K562 (cell line): ENCODE results near the gene HEMGN. TPM values are rescaled to one million over a fixed set of nuclear protein-coding genes. Genes with fewer than 3 reads are reported as not detected.
A peak's percentile ranks its signal among the peaks of the same experiment; 100 is the strongest.

Source experiments
- CTBP1 ChIP-seq: fragments of 450-650 bp; IDR thresholded peaks from 2 replicates; pipeline ENCODE4 v1.6.1; 2016; ENCODE audit warnings: borderline replicate concordance
- GATAD2A ChIP-seq: fragments of 450-650 bp; IDR thresholded peaks from 2 replicates; pipeline ENCODE4 v1.6.1; 2017
- MEIS2 ChIP-seq: fragments of 450-650 bp; IDR thresholded peaks from 2 replicates; pipeline ENCODE4 v1.6.1; 2014; ENCODE audit warnings: mild to moderate bottlenecking; ENCODE audit not compliant: partially characterized antibody
- POLR3G ChIP-seq: IDR thresholded peaks from 2 replicates; pipeline ENCODE4 v1.6.1; 2011; ENCODE audit not compliant: insufficient read length, insufficient replicate concordance; ENCODE audit errors: extremely low read depth
- SMARCA4 ChIP-seq: fragments of 450-650 bp; IDR thresholded peaks from 2 replicates; pipeline ENCODE4 v1.6.1; 2016
- TCF7 ChIP-seq: sonication (generic); IDR thresholded peaks from 2 replicates; pipeline ENCODE4 v1.6.1; 2016; ENCODE audit warnings: antibody characterized with exemption, borderline replicate concordance
- ZKSCAN1 ChIP-seq: fragments of 150-350 bp; IDR thresholded peaks from 2 replicates; pipeline ENCODE4 v1.6.1; 2016; ENCODE audit warnings: low read depth, low read length
- ZNF282 ChIP-seq: sonication (generic); formaldehyde crosslinking; IDR thresholded peaks from 2 replicates; pipeline ENCODE4 v1.8.1; 2023; ENCODE audit warnings: missing genetic modification reagents
- ZNF57 ChIP-seq: fragments of 450-650 bp; formaldehyde crosslinking; IDR thresholded peaks from 2 replicates; pipeline ENCODE4 v1.4.0; 2020; ENCODE audit warnings: mild to moderate bottlenecking, moderate library complexity
- ZSCAN29 ChIP-seq: fragments of 450-650 bp; IDR thresholded peaks from 2 replicates; pipeline ENCODE4 v1.6.1; 2017
- polyA plus RNA-seq, 8 experiments: library from polyadenylated mRNA; depleted of rRNA in 4 of 8; stranded (reverse) in 5 of 8; unstranded in 3 of 8; fragments of >200 nt; fragmentation: Nextera tagmentation in 2 of 8; fragmentation: Illumina TruSeq in 1 of 8; extraction: Ambion mirVana in 2 of 8; extraction: Trizol in 1 of 8; gene quantifications; 2 replicates each; pipeline versions ENCODE4 v1.2.1 to v1.2.3, GENCODE V29; 2011 to 2014; ENCODE audit warnings: inconsistent platforms in 1 of 8, missing spikeins in 1 of 8
- total RNA-seq, 7 experiments: library from RNA; depleted of rRNA in 6 of 7; stranded (reverse); fragments of >200 nt in 6 of 7; fragmentation: Illumina TruSeq in 2 of 7; extraction: Trizol in 2 of 7; gene quantifications; 2 replicates each; pipeline versions ENCODE4 v1.2.1 to v1.2.3, GENCODE V29; 2011 to 2021; ENCODE audit warnings: low replicate concordance in 1 of 7
- TF ChIP-seq, protein P1 (sequence below): sonication (generic); formaldehyde crosslinking; IDR thresholded peaks from 2 replicates; pipeline ENCODE4 v1.8.0; 2023; ENCODE audit warnings: mild to moderate bottlenecking, missing genetic modification reagents
- TF ChIP-seq, protein P2 (sequence below): IDR thresholded peaks from 3 replicates; pipeline ENCODE4 v1.6.1; 2011; ENCODE audit warnings: borderline replicate concordance, mild to moderate bottlenecking, moderate library complexity; ENCODE audit not compliant: insufficient read length; ENCODE audit errors: extremely low read depth
- TF ChIP-seq, protein P3 (sequence below): fragments of 200-400 bp; formaldehyde crosslinking; IDR thresholded peaks from 2 replicates; pipeline ENCODE4 v1.6.1; 2017; ENCODE audit warnings: mild to moderate bottlenecking, low read depth, low read length, moderate library complexity

The HEMGN gene
- total and polyA plus RNA-seq, 9 of the 15 experiments (the other 6 are each of a cell fraction or from before 2014, with no cell fraction given) = 56.3 to 258 (median 137) TPM

GRCh38 chr9:97985058-97985861 is 47.3 kb upstream of the HEMGN start (continued):
- TF ChIP-seq GATAD2A = 0 out of 2 replicates have a peak, but pooled peaks have one; percentile 29
- TF ChIP-seq MEIS2 = no peak
- TF ChIP-seq, protein P1, sequence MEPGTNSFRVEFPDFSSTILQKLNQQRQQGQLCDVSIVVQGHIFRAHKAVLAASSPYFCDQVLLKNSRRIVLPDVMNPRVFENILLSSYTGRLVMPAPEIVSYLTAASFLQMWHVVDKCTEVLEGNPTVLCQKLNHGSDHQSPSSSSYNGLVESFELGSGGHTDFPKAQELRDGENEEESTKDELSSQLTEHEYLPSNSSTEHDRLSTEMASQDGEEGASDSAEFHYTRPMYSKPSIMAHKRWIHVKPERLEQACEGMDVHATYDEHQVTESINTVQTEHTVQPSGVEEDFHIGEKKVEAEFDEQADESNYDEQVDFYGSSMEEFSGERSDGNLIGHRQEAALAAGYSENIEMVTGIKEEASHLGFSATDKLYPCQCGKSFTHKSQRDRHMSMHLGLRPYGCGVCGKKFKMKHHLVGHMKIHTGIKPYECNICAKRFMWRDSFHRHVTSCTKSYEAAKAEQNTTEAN (CRISPR knock-in tag) = no peak
- TF ChIP-seq CTBP1 = no peak; the same call in 1 of the 2 replicates
- TF ChIP-seq, protein P2, sequence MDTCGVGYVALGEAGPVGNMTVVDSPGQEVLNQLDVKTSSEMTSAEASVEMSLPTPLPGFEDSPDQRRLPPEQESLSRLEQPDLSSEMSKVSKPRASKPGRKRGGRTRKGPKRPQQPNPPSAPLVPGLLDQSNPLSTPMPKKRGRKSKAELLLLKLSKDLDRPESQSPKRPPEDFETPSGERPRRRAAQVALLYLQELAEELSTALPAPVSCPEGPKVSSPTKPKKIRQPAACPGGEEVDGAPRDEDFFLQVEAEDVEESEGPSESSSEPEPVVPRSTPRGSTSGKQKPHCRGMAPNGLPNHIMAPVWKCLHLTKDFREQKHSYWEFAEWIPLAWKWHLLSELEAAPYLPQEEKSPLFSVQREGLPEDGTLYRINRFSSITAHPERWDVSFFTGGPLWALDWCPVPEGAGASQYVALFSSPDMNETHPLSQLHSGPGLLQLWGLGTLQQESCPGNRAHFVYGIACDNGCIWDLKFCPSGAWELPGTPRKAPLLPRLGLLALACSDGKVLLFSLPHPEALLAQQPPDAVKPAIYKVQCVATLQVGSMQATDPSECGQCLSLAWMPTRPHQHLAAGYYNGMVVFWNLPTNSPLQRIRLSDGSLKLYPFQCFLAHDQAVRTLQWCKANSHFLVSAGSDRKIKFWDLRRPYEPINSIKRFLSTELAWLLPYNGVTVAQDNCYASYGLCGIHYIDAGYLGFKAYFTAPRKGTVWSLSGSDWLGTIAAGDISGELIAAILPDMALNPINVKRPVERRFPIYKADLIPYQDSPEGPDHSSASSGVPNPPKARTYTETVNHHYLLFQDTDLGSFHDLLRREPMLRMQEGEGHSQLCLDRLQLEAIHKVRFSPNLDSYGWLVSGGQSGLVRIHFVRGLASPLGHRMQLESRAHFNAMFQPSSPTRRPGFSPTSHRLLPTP = no peak
- TF ChIP-seq, protein P3, sequence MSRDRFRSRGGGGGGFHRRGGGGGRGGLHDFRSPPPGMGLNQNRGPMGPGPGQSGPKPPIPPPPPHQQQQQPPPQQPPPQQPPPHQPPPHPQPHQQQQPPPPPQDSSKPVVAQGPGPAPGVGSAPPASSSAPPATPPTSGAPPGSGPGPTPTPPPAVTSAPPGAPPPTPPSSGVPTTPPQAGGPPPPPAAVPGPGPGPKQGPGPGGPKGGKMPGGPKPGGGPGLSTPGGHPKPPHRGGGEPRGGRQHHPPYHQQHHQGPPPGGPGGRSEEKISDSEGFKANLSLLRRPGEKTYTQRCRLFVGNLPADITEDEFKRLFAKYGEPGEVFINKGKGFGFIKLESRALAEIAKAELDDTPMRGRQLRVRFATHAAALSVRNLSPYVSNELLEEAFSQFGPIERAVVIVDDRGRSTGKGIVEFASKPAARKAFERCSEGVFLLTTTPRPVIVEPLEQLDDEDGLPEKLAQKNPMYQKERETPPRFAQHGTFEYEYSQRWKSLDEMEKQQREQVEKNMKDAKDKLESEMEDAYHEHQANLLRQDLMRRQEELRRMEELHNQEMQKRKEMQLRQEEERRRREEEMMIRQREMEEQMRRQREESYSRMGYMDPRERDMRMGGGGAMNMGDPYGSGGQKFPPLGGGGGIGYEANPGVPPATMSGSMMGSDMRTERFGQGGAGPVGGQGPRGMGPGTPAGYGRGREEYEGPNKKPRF = no peak
- no peak for TF ChIP-seq ZNF57 (CRISPR knock-in tag)
- TF ChIP-seq ZNF282 (CRISPR knock-in tag) = no peak
- TF ChIP-seq TCF7 = no peak
- TF ChIP-seq SMARCA4 = no peak
- TF ChIP-seq POLR3G = no peak
- no peak for TF ChIP-seq ZSCAN29
- TF ChIP-seq ZKSCAN1 = 0 out of 2 replicates have a peak, but pooled peaks have one; percentile 10
